IMR-90 (cell line): Measurements from ENCODE around the gene TCF4.

Source experiments
- BHLHE40 ChIP-seq: fragments of 150-350 bp; IDR thresholded peaks from 2 replicates; pipeline ENCODE4 v1.6.1; 2016; ENCODE audit warnings: mild to moderate bottlenecking, low read depth, low read length
- RAD21 ChIP-seq: IDR thresholded peaks from 2 replicates; pipeline ENCODE4 v1.6.1; 2012; ENCODE audit warnings: low read length, improper control_type of control experiment

GRCh38 chr18:55513161-55513560 is 74.8 kb downstream of the TCF4 start:
- TF ChIP-seq RAD21 (no peak), BHLHE40 (no peak)
